GM19193 (cell line): ENCODE results near the gene COL4A5.

Experiments used
- POLR2A ChIP-seq: IDR thresholded peaks from 4 replicates; pipeline ENCODE4 v1.6.1; 2011; ENCODE audit not compliant: insufficient read depth, insufficient read length; ENCODE audit errors: extremely low read depth

The COL4A5 gene

DNA sequence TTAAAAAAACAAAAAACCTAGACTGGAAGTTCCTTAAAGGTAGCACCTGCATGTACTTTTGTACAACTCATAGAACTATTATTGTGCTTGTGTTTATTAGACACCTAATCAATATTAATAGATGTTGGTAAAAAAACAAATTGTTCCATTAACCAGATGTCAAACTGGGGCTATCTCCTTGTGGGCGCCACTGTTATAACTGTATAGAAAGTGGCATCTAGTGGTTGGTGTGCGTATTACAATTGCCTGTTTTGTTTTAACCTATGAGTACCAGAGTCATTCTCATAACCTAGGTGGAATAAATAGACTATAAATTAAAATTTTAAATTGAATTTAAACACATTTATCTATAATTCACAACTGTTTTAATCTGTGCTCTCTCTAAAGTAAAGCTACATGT lies 97.4 kb downstream of the COL4A5 start:
- TF ChIP-seq POLR2A: no peak

DNA sequence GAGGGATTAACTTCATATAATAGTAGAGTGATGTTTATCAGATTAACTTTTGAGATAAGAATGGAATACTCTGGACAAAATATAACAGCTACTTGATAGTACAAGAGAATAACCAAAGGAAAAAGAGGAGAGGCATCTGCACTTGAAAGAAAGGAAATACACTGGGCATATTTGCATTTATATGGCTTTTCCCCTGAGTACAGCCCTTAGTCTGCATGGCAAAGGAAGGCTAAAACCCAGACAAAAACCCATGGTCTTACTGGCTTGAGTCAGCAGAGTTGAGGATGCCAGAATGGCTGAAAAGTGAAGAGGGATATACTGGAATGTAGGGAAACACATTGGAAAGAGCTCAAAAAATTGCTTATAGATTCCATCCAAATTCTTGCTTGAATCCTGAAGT lies 101.6 kb downstream of the COL4A5 start:
- TF ChIP-seq POLR2A: no peak

DNA sequence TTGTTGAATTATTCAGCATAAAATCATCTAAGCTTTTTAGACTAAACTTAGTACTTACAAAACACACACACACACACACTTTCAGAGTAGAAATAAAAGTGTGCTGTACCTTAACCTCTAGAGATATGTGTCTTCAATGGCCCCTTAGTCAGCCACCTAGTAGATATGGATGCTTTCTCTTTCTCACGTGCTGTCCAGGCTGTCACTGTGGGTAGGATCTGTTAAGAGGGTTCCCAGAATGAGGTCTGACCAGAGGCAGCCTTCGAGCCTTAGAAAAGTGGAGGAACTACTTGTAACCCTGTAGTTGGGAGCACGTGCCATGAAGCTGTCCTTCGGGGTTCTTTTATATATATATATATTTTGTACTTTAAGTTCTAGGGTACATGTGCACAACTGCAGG lies 117.9 kb downstream of the COL4A5 start:
- TF ChIP-seq POLR2A: no peak

GRCh38 chrX:108558217-108558616 lies 118.6 kb downstream of the COL4A5 start:
- no peak for TF ChIP-seq POLR2A

GRCh38 chrX:108573136-108573535 lies 133.5 kb downstream of the COL4A5 start:
- no peak for TF ChIP-seq POLR2A

DNA sequence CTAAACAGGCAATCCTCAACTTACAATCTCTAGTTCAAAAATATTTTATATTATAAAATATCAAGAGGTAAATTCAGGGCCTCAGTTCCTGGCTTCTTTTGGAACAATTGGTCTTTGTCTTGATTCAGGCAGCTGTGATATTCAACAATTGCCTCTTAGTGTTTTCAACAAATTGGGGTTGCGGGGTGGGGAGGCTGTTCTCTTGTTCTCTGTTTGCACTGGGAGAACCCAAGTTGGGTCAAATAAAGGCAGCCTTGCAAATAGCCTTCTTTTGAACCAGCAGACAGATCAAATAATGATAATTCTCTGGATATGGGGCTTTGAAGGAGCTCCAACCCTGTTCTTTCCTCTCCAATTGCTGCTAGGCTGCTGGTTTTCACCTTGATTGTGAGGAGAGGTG lies 142.5 kb downstream of the COL4A5 start:
- no peak for TF ChIP-seq POLR2A

GRCh38 chrX:108584617-108585211 lies 145.1 kb downstream of the COL4A5 start:
- TF ChIP-seq POLR2A: no peak

DNA sequence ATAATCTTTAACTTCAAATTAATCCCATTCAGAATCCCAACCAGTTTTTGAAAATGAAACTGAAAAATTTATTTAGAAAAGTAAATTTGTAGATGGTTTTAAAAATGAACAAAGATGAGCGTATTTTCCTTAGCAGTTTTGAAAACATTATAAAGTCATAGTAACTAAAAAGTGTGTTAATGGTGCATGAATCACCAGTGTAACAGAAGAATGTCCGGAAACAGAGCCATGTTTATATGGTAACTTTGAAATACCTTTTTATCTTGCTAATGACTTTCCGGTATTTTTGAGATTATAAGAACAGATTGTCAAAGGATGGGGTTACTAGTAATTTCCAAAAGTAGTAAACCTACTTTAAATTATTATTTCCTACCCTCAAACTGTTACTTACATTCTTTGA lies 150.9 kb downstream of the COL4A5 start:
- no peak for TF ChIP-seq POLR2A

DNA sequence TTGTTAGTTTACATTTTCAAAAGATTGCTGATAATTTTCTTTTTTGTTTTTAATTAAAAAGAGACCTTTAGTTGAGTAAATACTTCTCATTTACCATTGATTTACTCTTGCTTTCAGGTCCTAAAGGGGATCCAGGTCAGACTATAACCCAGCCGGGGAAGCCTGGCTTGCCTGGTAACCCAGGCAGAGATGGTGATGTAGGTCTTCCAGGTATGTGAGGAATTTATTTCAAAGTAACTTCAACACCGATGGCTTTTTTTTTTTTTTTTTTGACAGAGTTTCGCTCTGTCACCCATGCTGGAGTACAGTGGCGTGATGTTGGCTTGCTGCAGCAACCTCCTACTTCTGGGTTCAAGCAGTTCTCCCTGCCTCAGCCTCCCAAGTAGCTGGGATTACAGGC lies 161.6 kb downstream of the COL4A5 start:
- TF ChIP-seq POLR2A: no peak

DNA sequence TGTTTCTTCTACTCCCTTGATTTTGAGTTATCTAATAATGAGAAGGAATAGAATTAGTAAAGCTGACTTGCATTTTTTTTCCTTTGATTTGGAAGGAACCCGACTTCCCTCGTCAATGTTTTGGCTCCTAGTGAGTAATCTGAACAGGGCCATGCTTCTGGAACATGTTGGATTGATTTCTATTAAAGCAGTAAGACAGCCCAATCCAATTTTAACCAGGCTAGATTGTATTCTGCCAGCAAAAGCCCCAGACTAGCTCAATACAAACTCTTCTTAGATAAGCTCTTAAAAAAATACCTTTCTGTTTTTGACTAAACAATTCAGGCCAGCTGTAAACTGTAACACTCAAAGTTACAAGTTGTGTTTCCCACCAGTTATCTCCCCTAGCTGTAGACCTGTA lies 170.5 kb downstream of the COL4A5 start:
- no peak for TF ChIP-seq POLR2A

- TF ChIP-seq POLR2A: no peak
Observed at GRCh38 chrX:108614616-108615015, 175.0 kb downstream of the COL4A5 start.

GRCh38 chrX:108640817-108641216 lies 201.2 kb downstream of the COL4A5 start:
- no peak for TF ChIP-seq POLR2A

DNA sequence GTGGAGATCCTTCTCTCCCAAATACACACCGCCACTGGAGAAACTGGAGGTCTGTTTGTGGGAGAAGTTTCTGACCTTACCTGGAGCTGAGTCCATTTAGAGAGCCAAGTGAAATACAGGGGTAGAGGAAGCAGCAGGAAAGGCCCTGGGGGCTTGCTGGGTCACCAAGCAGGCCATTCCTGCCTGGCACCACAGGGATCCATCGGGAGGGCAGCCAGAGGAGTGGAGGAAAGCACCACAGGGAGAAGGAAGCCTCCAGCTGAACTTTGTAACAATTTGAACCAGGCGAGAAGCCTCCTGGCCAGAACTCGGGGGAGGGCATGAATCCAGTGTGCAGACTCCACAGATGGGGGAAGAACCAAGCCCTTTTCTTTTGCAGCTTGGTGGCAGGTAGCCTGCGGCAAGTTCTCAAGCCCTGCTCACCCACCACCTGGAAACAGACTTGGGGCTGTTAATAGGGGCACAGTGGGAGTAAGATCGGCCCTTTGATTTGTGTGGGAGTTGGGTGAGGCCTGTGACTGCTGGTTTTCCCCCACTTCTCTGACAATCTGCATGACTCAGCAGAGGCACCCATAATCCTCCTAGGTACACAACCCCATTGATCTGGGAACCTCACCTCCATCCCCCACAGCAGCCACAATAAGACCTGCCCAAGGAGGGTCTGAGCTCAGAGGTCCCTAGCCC lies 202.1 kb downstream of the COL4A5 start:
- no peak for TF ChIP-seq POLR2A

GRCh38 chrX:108642273-108642628 lies 202.6 kb downstream of the COL4A5 start:
- TF ChIP-seq POLR2A: no peak

GRCh38 chrX:108664701-108665100 lies 225.1 kb downstream of the COL4A5 start:
- TF ChIP-seq POLR2A: no peak

DNA sequence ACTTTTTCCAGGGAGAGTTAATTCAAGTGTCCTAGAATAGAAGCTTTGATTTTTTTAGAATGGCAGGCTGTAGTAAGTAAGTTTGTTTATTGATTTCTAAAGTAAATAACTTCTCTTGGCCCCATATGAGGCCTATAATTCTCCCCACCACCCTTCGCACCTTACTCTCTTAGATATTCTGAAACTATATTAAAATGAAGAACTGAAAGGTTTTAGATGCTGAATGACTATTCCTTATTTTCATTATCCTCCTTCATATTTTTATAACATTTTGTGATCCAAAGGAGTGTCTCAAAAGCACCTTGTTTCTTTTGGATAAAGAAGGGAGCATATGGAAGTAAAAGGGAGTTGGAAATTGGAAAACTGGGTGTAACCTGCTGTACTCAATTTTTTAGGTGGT lies 226.5 kb downstream of the COL4A5 start:
- TF ChIP-seq POLR2A: no peak

- TF ChIP-seq POLR2A: no peak
Observed at GRCh38 chrX:108671526-108671925, 231.9 kb downstream of the COL4A5 start.
